Measurements from ENCODE around the gene C1orf167. TPM values are rescaled to one million over a fixed set of nuclear protein-coding genes. Genes with fewer than 3 reads are reported as not detected.

The C1orf167 gene
- total RNA-seq, 1 experiment from 2014 or later, result 0.95 TPM

DNA sequence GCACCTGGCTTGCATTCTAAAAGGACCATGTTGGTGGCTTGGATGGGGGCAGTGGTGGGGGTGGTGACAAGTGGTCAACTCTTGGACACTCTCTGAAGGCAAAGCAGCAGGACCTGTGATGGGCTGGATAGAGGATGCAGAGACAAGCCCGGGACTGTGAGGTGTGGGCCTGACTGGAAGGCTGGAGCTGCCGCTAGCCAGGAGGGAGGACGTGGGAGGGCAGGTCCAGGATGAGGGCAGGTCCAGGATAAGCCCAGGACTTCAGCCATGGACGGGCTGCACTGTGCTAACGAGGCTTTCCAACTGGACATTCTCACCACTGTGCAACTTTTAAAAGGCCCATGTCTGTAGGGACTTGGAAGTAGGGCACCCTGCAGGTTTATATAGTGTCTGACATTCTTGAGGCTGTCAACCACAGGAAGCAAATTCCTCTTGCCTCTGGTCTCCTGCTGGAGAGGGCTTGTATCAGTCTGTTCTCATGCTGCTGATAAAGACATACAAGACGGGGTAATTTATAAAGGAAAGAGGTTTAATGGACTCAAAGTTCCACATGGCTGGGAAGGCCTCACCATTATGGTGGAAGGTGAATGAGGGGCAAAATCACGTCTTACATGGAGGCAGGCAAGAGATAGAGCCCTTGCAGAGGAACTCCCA lies 8.3 kb upstream of the C1orf167 start:
- DNase-seq (ENCODE audit: low read depth), result no peak
- in situ Hi-C loops (cut with HindIII; ENCODE audit: low pct_unique_long_range_greater_than_20kb, low sequenced_read_pairs), result no loop called here

- no peak for DNase-seq (ENCODE audit: low read depth)
- in situ Hi-C loops (cut with HindIII; ENCODE audit: low pct_unique_long_range_greater_than_20kb, low sequenced_read_pairs), result no loop called here
Measured at GRCh38 chr1:11757047-11757446, 4.9 kb upstream of the C1orf167 start.

GRCh38 chr1:11759791-11760190 lies 2.2 kb upstream of the C1orf167 start:
- no peak for DNase-seq (ENCODE audit: low read depth)
- in situ Hi-C loops (cut with HindIII; ENCODE audit: low pct_unique_long_range_greater_than_20kb, low sequenced_read_pairs), result no loop called here

- in situ Hi-C loops (cut with HindIII; ENCODE audit: low pct_unique_long_range_greater_than_20kb, low sequenced_read_pairs), result no loop called here
- DNase-seq (ENCODE audit: low read depth), result no peak
Measured at GRCh38 chr1:11761285-11761684, 708 bp upstream of the C1orf167 start.

DNA sequence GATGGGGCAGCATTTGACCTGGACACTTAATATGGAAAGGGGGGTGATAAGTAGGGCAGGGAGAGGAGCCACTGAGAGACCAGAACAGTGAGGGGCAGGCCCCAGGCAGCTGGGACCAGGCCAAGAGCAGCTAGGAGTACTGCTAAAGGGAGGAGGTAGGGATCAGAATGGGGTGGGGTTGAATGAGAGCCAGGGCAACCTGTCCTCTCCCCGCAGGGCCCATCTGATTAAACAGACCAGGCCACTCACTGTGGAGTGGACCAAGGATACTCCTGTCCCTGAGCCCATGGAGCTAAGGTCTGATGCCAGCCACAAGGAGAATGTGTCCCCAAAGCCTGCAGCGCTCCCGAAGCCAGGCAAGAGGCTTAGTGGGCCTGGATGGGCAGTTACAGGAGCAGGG lies 2.1 kb downstream of the C1orf167 start:
- DNase-seq (ENCODE audit: low read depth), result no peak
- in situ Hi-C loops (cut with HindIII; ENCODE audit: low pct_unique_long_range_greater_than_20kb, low sequenced_read_pairs), result no loop called here

DNA sequence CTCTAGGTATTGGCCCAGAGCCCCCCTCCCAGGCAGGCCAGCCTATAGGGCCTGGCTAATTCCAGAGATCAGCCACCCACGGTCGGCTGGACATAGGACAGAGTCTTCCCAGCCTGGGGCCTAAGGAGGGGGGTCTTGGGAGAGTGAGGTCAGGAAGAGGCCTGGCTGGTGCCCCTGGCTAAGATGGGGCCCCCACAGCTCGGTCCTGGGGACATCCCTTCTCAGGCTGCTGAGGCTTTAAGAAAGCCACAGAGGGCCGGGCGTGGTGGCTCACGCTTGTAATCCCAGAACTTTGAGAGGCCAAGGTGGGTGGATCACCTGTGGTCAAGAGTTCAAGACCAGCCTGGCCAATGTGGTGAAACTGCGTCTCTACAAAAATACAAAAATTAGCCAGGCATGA lies 2.5 kb downstream of the C1orf167 start:
- in situ Hi-C loops (cut with HindIII; ENCODE audit: low pct_unique_long_range_greater_than_20kb, low sequenced_read_pairs), result no loop called here
- DNase-seq (ENCODE audit: low read depth), result no peak

GRCh38 chr1:11765661-11766428 lies 3.9 kb downstream of the C1orf167 start:
- DNase-seq (ENCODE audit: low read depth), result no peak

DNA sequence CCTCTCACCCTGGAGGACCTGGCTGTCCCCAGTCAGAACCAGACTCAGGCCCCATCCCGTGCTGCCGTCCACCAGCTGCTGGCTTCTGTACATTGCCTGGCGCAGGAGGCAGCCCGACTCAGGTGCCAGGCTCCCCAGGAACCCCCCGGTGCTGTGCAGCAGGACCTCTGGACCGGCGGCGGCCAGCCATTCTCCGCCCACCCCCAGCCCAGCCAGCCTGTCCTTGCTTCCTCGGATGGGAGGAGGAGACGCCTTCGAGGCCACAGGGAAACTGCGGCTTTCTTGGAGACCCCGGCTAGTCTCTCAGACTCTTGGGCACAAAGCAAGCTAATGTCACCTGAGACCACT lies 4.4 kb downstream of the C1orf167 start:
- DNase-seq (ENCODE audit: low read depth), result no peak
- in situ Hi-C loops (cut with HindIII; ENCODE audit: low pct_unique_long_range_greater_than_20kb, low sequenced_read_pairs), result no loop called here

More at GRCh38 chr1:11765661-11766428, 3.9 kb downstream of the C1orf167 start:
- in situ Hi-C loops (cut with HindIII; ENCODE audit: low pct_unique_long_range_greater_than_20kb, low sequenced_read_pairs), result no loop called here

- no peak for DNase-seq (ENCODE audit: low read depth)
- in situ Hi-C loops (cut with HindIII; ENCODE audit: low pct_unique_long_range_greater_than_20kb, low sequenced_read_pairs), result no loop called here
Measured at GRCh38 chr1:11767922-11768704, 6.1 kb downstream of the C1orf167 start.

DNA sequence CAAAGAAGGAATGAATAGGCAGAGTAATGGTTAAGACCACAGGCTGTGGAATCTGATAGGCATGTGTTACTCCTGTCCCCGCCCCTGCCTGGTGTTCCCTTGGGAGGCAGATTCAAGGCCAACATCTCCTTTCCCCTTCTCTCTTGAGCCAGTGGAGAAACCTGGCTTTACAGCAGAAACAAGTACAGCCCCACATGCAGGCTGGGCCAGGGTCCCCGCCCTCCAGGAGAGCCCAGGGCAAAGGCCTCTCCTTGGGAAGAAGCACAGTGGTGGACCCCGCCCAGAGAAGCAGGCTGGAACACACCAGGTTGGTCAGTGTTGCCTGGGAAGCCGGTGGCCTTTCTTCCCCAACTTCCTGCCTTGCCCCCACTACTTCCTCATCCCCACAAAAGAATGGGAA lies 6.8 kb downstream of the C1orf167 start:
- no peak for DNase-seq (ENCODE audit: low read depth)
- in situ Hi-C loops (cut with HindIII; ENCODE audit: low pct_unique_long_range_greater_than_20kb, low sequenced_read_pairs), result no loop called here

DNA sequence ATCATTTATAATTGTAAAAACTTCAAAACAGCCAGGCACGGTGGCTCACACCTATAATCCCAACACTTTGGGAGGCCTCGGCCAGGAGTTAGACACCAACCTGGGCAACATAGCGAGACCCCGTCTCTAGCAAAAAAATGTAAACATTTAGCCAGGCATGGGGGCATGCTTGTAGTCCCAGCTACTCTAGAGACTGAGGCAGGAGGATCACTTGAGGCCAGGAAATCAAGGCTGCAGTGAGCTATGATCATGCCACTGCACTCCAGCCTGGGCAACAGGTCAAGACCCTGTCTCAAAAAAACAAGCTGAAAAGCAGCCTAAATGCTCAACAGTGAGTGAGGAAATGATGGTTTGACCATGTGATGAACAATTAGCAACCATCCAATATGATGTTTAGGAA lies 7.3 kb downstream of the C1orf167 start:
- in situ Hi-C loops (cut with HindIII; ENCODE audit: low pct_unique_long_range_greater_than_20kb, low sequenced_read_pairs), result no loop called here
- no peak for DNase-seq (ENCODE audit: low read depth)

- in situ Hi-C loops (cut with HindIII; ENCODE audit: low pct_unique_long_range_greater_than_20kb, low sequenced_read_pairs), result no loop called here
- no peak for DNase-seq (ENCODE audit: low read depth)
Measured at GRCh38 chr1:11770011-11770410, 8.0 kb downstream of the C1orf167 start.

- no peak for DNase-seq (ENCODE audit: low read depth)
- in situ Hi-C loops (cut with HindIII; ENCODE audit: low pct_unique_long_range_greater_than_20kb, low sequenced_read_pairs), result no loop called here
Measured at GRCh38 chr1:11771481-11772043, 9.6 kb downstream of the C1orf167 start.

DNA sequence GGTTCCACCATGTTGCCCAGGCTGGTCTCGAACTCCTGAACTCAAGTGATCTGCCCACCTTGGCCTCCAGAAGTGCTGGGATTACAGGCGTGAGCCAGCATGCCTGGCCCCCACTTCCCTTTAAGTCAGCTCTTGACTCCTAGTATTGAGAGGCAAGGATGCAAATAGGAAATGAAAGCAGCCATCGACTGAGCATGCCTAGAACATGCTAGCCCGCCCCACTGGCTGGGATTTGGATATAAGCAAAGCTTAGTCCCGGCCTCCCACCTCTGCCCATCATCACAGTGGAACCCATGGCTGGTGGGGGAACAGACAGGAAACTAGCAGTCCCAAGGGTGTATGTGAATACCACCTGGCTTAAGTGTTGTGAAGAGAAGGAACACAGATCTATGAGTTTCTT lies 10.5 kb downstream of the C1orf167 start:
- no peak for DNase-seq (ENCODE audit: low read depth)
- in situ Hi-C loops (cut with HindIII; ENCODE audit: low pct_unique_long_range_greater_than_20kb, low sequenced_read_pairs), result no loop called here

DNA sequence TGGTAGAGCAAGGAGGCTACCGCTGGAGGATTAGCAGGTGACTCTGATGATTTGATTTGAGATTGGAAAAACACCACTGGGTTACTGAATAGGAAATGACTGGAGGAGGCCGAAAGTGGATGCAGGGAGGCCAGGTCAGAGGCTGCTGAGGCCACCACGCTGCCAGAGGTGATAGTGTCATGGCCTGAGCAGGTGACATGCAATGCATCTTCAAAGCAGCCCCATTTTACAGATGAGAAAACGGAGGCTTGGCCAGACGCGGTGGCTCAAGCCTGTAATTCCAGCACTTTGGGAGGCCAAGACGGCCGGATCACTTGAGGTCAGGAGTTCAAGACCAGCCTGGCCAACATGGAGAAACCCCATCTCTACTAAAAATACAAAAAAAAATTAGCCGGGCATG lies 12.8 kb downstream of the C1orf167 start:
- in situ Hi-C loops (cut with HindIII; ENCODE audit: low pct_unique_long_range_greater_than_20kb, low sequenced_read_pairs), result no loop called here
- DNase-seq (ENCODE audit: low read depth), result no peak

GRCh38 chr1:11777658-11778322 lies 15.8 kb downstream of the C1orf167 start:
- in situ Hi-C loops (cut with HindIII; ENCODE audit: low pct_unique_long_range_greater_than_20kb, low sequenced_read_pairs), result no loop called here
- no peak for DNase-seq (ENCODE audit: low read depth)

DNA sequence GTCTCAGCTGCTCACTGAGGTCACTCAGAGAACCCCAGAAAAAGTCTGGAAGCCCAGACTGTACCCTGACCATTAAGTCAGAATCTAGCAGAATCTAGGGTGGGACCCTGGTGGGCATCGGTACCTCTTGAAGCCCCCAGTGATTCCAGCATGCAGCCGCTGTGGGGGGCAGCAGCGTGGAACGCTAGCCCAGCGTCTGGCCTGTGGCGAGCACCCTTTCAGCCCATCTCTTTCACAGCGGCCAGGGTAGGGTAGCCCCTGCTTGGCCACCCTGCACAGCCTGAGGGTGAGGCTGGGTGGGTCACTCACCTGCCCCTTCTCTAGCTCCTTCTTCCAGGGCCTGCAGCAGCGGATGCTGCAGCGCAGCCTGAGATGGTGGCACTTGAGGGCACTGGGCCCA lies 16.3 kb downstream of the C1orf167 start:
- in situ Hi-C loops (cut with HindIII; ENCODE audit: low pct_unique_long_range_greater_than_20kb, low sequenced_read_pairs), result no loop called here

DNA sequence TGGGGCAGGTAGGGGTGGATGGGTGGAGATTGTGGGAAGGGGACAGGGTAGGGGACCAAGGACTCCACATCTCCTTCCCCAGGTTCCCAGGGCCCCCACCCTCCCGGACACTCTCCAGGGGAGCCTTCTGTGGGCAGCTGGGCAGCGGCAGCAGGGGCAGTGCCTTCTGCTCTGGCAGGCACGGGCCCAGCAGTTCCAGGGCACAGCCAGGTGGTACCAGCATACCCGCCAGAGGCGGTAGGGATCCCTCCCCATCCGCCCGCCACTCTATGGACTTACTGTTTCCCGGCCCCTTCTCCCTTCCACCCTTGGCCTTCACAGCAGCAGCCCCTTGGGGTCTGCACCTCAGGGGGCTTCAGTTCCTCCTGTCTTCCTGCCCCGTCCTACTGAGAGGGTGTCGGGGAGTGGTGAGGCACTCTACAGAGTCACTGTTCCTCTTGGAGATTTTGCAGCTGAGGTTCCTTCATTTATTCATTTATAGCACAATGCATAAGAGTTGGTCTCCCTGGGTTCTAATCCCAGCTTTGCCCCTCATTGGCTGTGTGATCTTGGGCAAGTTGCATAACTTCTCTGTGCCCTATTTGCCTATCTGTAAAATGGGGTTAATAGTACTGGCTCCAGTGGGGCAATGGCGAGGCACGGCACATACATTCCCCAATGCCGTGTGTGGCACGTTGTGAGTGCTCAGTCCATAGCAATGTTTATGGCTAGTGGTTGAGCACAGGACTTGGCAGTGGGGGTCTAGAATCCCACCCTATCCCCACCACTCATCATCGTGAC lies 17.0 kb downstream of the C1orf167 start:
- in situ Hi-C loops (cut with HindIII; ENCODE audit: low pct_unique_long_range_greater_than_20kb, low sequenced_read_pairs), result no loop called here
- DNase-seq (ENCODE audit: low read depth), result no peak

More for the DNA sequence above, 16.3 kb downstream of the C1orf167 start:
- DNase-seq (ENCODE audit: low read depth), result no peak

Measured in Caki2 (cell line).